ENCODE measurements around the gene CCDC68. TPM values are rescaled to one million over a fixed set of nuclear protein-coding genes. Genes with fewer than 3 reads are reported as not detected.

The CCDC68 gene
- total and polyA plus RNA-seq, 2 of the 13 experiments (the other 11 are each of a cell fraction or from before 2014, with no cell fraction given) = 4.6 to 13.3 TPM

DNA sequence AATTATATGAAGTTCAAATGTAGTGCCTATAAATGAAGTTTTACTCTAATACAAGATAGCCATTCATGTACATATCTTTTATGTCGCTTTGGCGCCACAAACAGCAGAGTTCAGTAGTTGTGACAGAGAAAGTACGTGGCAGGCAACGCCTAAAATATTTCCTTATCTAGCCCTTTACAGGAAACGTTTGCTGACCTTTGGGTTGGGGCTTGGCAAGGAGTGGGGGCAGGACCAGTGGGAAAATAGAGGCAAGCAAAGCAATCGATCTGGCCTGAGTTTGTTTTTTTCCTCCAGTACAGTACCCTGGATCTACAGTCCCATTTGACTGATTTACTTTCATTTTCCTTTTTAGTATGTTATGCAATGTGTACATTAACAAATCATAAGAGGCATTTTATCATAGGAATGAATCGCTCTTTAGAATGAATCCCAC lies 13.1 kb downstream of the CCDC68 start (continued):
- TF ChIP-seq ZFP37 (CRISPR knock-in tag; IDR thresholded peaks at IDR 0.05; ENCODE audit: borderline replicate concordance) (no peak), EEA1 (CRISPR knock-in tag; IDR thresholded peaks at IDR 0.05; ENCODE audit: borderline replicate concordance) (no peak), LBX2 (CRISPR knock-in tag; IDR thresholded peaks at IDR 0.05; ENCODE audit: borderline replicate concordance) (no peak), HMGXB4 (CRISPR knock-in tag; IDR thresholded peaks at IDR 0.05; ENCODE audit: borderline replicate concordance in 1 of 2, low read depth in 1 of 2) (no peak), ZNF576 (CRISPR knock-in tag; IDR thresholded peaks at IDR 0.05) (no peak), TBX2 (CRISPR knock-in tag; IDR thresholded peaks at IDR 0.05; ENCODE audit: borderline replicate concordance) (peak; percentile 85), ATF7 (IDR thresholded peaks at IDR 0.05) (no peak), ATF7 (CRISPR knock-in tag; IDR thresholded peaks at IDR 0.05) (peak; percentile 38; the same call in 1 of the 2 replicates), KDM6A (CRISPR knock-in tag; IDR thresholded peaks at IDR 0.05; ENCODE audit: low read depth) (peak; percentile 93), HMG20B (CRISPR knock-in tag; conservative IDR thresholded peaks at IDR 0.05) (no peak; the same call in 1 of the 2 replicates), CBX5 (CRISPR knock-in tag; IDR thresholded peaks at IDR 0.05; ENCODE audit: borderline replicate concordance) (peak; percentile 84; the same call in 1 of the 2 replicates), ZNF264 (CRISPR knock-in tag; IDR thresholded peaks at IDR 0.05) (0 out of 2 replicates have a peak, but pooled peaks have one; percentile 28), ZNF597 (CRISPR knock-in tag; IDR thresholded peaks at IDR 0.05) (no peak), MTA1 (CRISPR knock-in tag; IDR thresholded peaks at IDR 0.05; ENCODE audit: borderline replicate concordance) (no peak; the same call in 1 of the 2 replicates), ZZZ3 (CRISPR knock-in tag; IDR thresholded peaks at IDR 0.05; ENCODE audit: borderline replicate concordance) (no peak), ISL2 (CRISPR knock-in tag; IDR thresholded peaks at IDR 0.05) (peak; percentile 94)
- TF ChIP-seq, protein P1, sequence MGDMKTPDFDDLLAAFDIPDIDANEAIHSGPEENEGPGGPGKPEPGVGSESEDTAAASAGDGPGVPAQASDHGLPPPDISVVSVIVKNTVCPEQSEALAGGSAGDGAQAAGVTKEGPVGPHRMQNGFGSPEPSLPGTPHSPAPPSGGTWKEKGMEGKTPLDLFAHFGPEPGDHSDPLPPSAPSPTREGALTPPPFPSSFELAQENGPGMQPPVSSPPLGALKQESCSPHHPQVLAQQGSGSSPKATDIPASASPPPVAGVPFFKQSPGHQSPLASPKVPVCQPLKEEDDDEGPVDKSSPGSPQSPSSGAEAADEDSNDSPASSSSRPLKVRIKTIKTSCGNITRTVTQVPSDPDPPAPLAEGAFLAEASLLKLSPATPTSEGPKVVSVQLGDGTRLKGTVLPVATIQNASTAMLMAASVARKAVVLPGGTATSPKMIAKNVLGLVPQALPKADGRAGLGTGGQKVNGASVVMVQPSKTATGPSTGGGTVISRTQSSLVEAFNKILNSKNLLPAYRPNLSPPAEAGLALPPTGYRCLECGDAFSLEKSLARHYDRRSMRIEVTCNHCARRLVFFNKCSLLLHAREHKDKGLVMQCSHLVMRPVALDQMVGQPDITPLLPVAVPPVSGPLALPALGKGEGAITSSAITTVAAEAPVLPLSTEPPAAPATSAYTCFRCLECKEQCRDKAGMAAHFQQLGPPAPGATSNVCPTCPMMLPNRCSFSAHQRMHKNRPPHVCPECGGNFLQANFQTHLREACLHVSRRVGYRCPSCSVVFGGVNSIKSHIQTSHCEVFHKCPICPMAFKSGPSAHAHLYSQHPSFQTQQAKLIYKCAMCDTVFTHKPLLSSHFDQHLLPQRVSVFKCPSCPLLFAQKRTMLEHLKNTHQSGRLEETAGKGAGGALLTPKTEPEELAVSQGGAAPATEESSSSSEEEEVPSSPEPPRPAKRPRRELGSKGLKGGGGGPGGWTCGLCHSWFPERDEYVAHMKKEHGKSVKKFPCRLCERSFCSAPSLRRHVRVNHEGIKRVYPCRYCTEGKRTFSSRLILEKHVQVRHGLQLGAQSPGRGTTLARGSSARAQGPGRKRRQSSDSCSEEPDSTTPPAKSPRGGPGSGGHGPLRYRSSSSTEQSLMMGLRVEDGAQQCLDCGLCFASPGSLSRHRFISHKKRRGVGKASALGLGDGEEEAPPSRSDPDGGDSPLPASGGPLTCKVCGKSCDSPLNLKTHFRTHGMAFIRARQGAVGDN (CRISPR knock-in tag; IDR thresholded peaks at IDR 0.05) = no peak
- TF ChIP-seq, protein P2, sequence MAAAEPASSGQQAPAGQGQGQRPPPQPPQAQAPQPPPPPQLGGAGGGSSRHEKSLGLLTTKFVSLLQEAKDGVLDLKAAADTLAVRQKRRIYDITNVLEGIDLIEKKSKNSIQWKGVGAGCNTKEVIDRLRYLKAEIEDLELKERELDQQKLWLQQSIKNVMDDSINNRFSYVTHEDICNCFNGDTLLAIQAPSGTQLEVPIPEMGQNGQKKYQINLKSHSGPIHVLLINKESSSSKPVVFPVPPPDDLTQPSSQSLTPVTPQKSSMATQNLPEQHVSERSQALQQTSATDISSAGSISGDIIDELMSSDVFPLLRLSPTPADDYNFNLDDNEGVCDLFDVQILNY (CRISPR knock-in tag; conservative IDR thresholded peaks at IDR 0.05) = no peak

Measured in HepG2 (cell line).